AG08396 (cell line): ENCODE results near the gene YEATS2.

Experiments used
- DNase-seq: peaks from one replicate; pipeline ENCODE4 v3.0.0; 2012; ENCODE audit warnings: low spot score, mixed read lengths

Gene YEATS2

GRCh38 chr3:183837390-183837789, 139.8 kb downstream of the YEATS2 start:
- DNase-seq = no peak

GRCh38 chr3:183837894-183838293, 140.3 kb downstream of the YEATS2 start:
- DNase-seq = no peak

GRCh38 chr3:183839751-183840150, 142.2 kb downstream of the YEATS2 start:
- DNase-seq = no peak

GRCh38 chr3:183844606-183845005, 147.0 kb downstream of the YEATS2 start:
- DNase-seq = peak; percentile 49

- no peak for DNase-seq
Measured at GRCh38 chr3:183845090-183845489, 147.5 kb downstream of the YEATS2 start.

GRCh38 chr3:183845608-183846288, 148.2 kb downstream of the YEATS2 start:
- DNase-seq = no peak

GRCh38 chr3:183854318-183855035, 156.9 kb downstream of the YEATS2 start:
- DNase-seq = no peak

- no peak for DNase-seq
Measured at GRCh38 chr3:183857863-183858262, 160.3 kb downstream of the YEATS2 start.
